RPMI8226 (cell line): ENCODE data around the gene NR4A1.

ENCODE experiments used
- DNase-seq: peaks from one replicate; pipeline ENCODE4 v3.0.0-alpha.2; 2015

Gene NR4A1

GRCh38 chr12:52050758-52051541 is at the start of gene NR4A1:
NR4A1 (plus strand) TSS chr12:52051442; CDS start chr12:52054329, 2,887 bp downstream.
- peak; percentile 96 for DNase-seq

- DNase-seq, result no peak
Observed at GRCh38 chr12:52003016-52003550, 48.2 kb upstream of the NR4A1 start.

- DNase-seq, result no peak
Observed at GRCh38 chr12:52003591-52003990, 47.7 kb upstream of the NR4A1 start.

GRCh38 chr12:52004042-52004648 is 47.1 kb upstream of the NR4A1 start:
- DNase-seq, result peak; percentile 25

GRCh38 chr12:52005218-52005902 is 45.9 kb upstream of the NR4A1 start:
- DNase-seq, result no peak

GRCh38 chr12:52005903-52006703 is 45.1 kb upstream of the NR4A1 start:
- DNase-seq, result peak; percentile 69

GRCh38 chr12:52006726-52007157 is 44.5 kb upstream of the NR4A1 start, which contains the start of gene TAMALIN:
TAMALIN (plus strand) TSS chr12:52006946; CDS start chr12:52007020, 74 bp downstream.
- DNase-seq, result peak; percentile 41

GRCh38 chr12:52007158-52007921 is 43.9 kb upstream of the NR4A1 start:
- no peak for DNase-seq

- DNase-seq, result no peak
Observed at GRCh38 chr12:52007982-52008510, 43.2 kb upstream of the NR4A1 start.

GRCh38 chr12:52009081-52009751 is 42.0 kb upstream of the NR4A1 start:
- DNase-seq, result no peak

GRCh38 chr12:52010152-52010622 is 41.1 kb upstream of the NR4A1 start:
- no peak for DNase-seq

GRCh38 chr12:52010692-52011601 is 40.3 kb upstream of the NR4A1 start:
- no peak for DNase-seq

- DNase-seq, result no peak
Observed at GRCh38 chr12:52011602-52012214, 39.5 kb upstream of the NR4A1 start.

GRCh38 chr12:52013626-52014310 is 37.5 kb upstream of the NR4A1 start:
- no peak for DNase-seq

- DNase-seq, result no peak
Observed at GRCh38 chr12:52014567-52015530, 36.4 kb upstream of the NR4A1 start.

GRCh38 chr12:52015532-52016041 is 35.7 kb upstream of the NR4A1 start:
- DNase-seq, result no peak
